Hindlimb muscle (tissue), 1 donor: ENCODE results near the gene CLMP. TPM values are rescaled to one million over a fixed set of nuclear protein-coding genes. Genes with fewer than 3 reads are reported as not detected.

Experiments used
- DNase-seq: peaks from one replicate; pipeline ENCODE4 v3.0.0-alpha.2; 2013
- polyA plus RNA-seq: library from polyadenylated mRNA; unstranded; fragments of 120-200 nt; gene quantifications from one replicate; pipeline ENCODE4 v1.2.1, GENCODE V29; 2013; ENCODE audit not compliant: insufficient read length

The CLMP gene
- polyA plus RNA-seq: 12.5 TPM

- DNase-seq: peak; percentile 79
Observed at GRCh38 chr11:123195188-123196059, at the start of gene CLMP. CLMP (minus strand) TSS chr11:123195248; CDS start chr11:123194940, 308 bp downstream.

- no peak for DNase-seq
Observed at GRCh38 chr11:123241874-123242543, 47.0 kb upstream of the CLMP start.

GRCh38 chr11:123241294-123241693 lies 46.2 kb upstream of the CLMP start:
- DNase-seq: no peak

- no peak for DNase-seq
Observed at GRCh38 chr11:123239191-123240150, 44.4 kb upstream of the CLMP start.

- DNase-seq: no peak
Observed at GRCh38 chr11:123238297-123238696, 43.2 kb upstream of the CLMP start.

GRCh38 chr11:123236879-123237278 lies 41.8 kb upstream of the CLMP start:
- no peak for DNase-seq

- no peak for DNase-seq
Observed at GRCh38 chr11:123235656-123236261, 40.7 kb upstream of the CLMP start.

- no peak for DNase-seq
Observed at GRCh38 chr11:123235117-123235655, 40.1 kb upstream of the CLMP start.

GRCh38 chr11:123233975-123234334 lies 38.9 kb upstream of the CLMP start:
- DNase-seq: no peak

GRCh38 chr11:123233280-123233974 lies 38.4 kb upstream of the CLMP start:
- no peak for DNase-seq

- no peak for DNase-seq
Observed at GRCh38 chr11:123231777-123232176, 36.7 kb upstream of the CLMP start.

- no peak for DNase-seq
Observed at GRCh38 chr11:123231256-123231655, 36.2 kb upstream of the CLMP start.

- DNase-seq: no peak
Observed at GRCh38 chr11:123230346-123230745, 35.3 kb upstream of the CLMP start.

GRCh38 chr11:123228496-123229163 lies 33.6 kb upstream of the CLMP start:
- DNase-seq: no peak

- DNase-seq: no peak
Observed at GRCh38 chr11:123227763-123228495, 32.9 kb upstream of the CLMP start.

- no peak for DNase-seq
Observed at GRCh38 chr11:123221584-123221983, 26.5 kb upstream of the CLMP start.

- DNase-seq: no peak
Observed at GRCh38 chr11:123221096-123221561, 26.1 kb upstream of the CLMP start.

- DNase-seq: no peak
Observed at GRCh38 chr11:123219066-123219690, 24.1 kb upstream of the CLMP start.

GRCh38 chr11:123218451-123218850 lies 23.4 kb upstream of the CLMP start:
- no peak for DNase-seq
